Liver (tissue), 9 donors: Measurements from ENCODE around the gene KLK13. TPM values are rescaled to one million over a fixed set of nuclear protein-coding genes. Genes with fewer than 3 reads are reported as not detected.

Experiments
- DNase-seq: peaks from one replicate; pipeline ENCODE4 v3.0.0-alpha.2; 2017; ENCODE audit warnings: low spot score
- H3K27ac ChIP-seq, 2 donors: one replicate each; pipeline ENCODE4 v1.7.0; 2013; ENCODE audit warnings: inconsistent platforms in 2 of 2, low read length in 2 of 2, control low read depth in 1 of 2, low read depth in 1 of 2, mild to moderate bottlenecking in 1 of 2
- H3K27me3 ChIP-seq, 4 donors: one replicate each; pipeline versions ENCODE4 v1.6.1 to v1.7.0; 2013; ENCODE audit warnings: low read length in 3 of 4, inconsistent platforms in 1 of 4, mild to moderate bottlenecking in 1 of 4, moderate library complexity in 1 of 4; ENCODE audit not compliant: control insufficient read depth in 4 of 4, insufficient read depth in 4 of 4
- H3K36me3 ChIP-seq, 4 donors: one replicate each; pipeline versions ENCODE4 v1.6.1 to v1.7.0; 2013; ENCODE audit warnings: low read length in 3 of 4, mild to moderate bottlenecking in 3 of 4, low read depth in 1 of 4, moderate library complexity in 1 of 4; ENCODE audit not compliant: control insufficient read depth in 4 of 4, insufficient read depth in 3 of 4
- H3K4me1 ChIP-seq, 4 donors: one replicate each; pipeline versions ENCODE4 v1.6.1 to v1.7.0; 2013; ENCODE audit warnings: low read length in 3 of 4, mild to moderate bottlenecking in 3 of 4, moderate library complexity in 1 of 4; ENCODE audit not compliant: control insufficient read depth in 4 of 4, insufficient read depth in 4 of 4
- H3K4me3 ChIP-seq, 3 donors: one replicate each; pipeline versions ENCODE4 v1.6.1 to v1.7.0; 2013; ENCODE audit warnings: low read length in 3 of 3, control low read depth in 1 of 3, low read depth in 1 of 3, mild to moderate bottlenecking in 1 of 3
- H3K9ac ChIP-seq, 2 donors: one replicate each; pipeline ENCODE4 v1.7.0; 2013; ENCODE audit warnings: low read length in 2 of 2, mild to moderate bottlenecking in 2 of 2, moderate library complexity in 2 of 2, control low read depth in 1 of 2, low read depth in 1 of 2
- H3K9me3 ChIP-seq, 4 donors: one replicate each; pipeline versions ENCODE4 v1.6.1 to v1.7.0; 2013; ENCODE audit warnings: low read length in 3 of 4; ENCODE audit not compliant: control insufficient read depth in 4 of 4
- ATF3 ChIP-seq: IDR thresholded peaks from 2 replicates; pipeline ENCODE4 v1.6.1; 2016; ENCODE audit warnings: antibody characterized with exemption
- CTCF ChIP-seq: fragments of 150-350 bp; IDR thresholded peaks from 2 replicates; pipeline ENCODE4 v1.5.1; 2017; ENCODE audit warnings: improper control_type of control experiment, low read depth, low read length; ENCODE audit not compliant: missing input control
- EGR1 ChIP-seq, 2 donors: IDR thresholded peaks; 2 replicates each; pipeline ENCODE4 v1.6.1; 2016 to 2018; ENCODE audit warnings: antibody characterized with exemption in 2 of 2, low read depth in 2 of 2
- FOXA2 ChIP-seq: IDR thresholded peaks from 2 replicates; pipeline ENCODE4 v1.6.1; 2016; ENCODE audit warnings: antibody characterized with exemption
- GABPA ChIP-seq, 2 donors: IDR thresholded peaks in 1 of 2; conservative IDR thresholded peaks in 1 of 2; 2 replicates each; pipeline ENCODE4 v1.6.1; 2016; ENCODE audit warnings: antibody characterized with exemption in 2 of 2, mild to moderate bottlenecking in 1 of 2, moderate library complexity in 1 of 2
- HNF4G ChIP-seq: IDR thresholded peaks from 2 replicates; pipeline ENCODE4 v1.6.1; 2016; ENCODE audit warnings: antibody characterized with exemption
- MAX ChIP-seq: IDR thresholded peaks from 2 replicates; pipeline ENCODE4 v1.6.1; 2016; ENCODE audit warnings: antibody characterized with exemption
- NR2F2 ChIP-seq: IDR thresholded peaks from 2 replicates; pipeline ENCODE4 v1.6.1; 2016; ENCODE audit warnings: antibody characterized with exemption
- RAD21 ChIP-seq, 2 donors: IDR thresholded peaks; 2 replicates each; pipeline ENCODE4 v1.6.1; 2016; ENCODE audit warnings: antibody characterized with exemption in 2 of 2, mild to moderate bottlenecking in 2 of 2
- REST ChIP-seq: IDR thresholded peaks from 2 replicates; pipeline ENCODE4 v1.6.1; 2016; ENCODE audit warnings: antibody characterized with exemption, mild to moderate bottlenecking
- RXRA ChIP-seq, 2 donors: IDR thresholded peaks; 2 replicates each; pipeline ENCODE4 v1.6.1; 2017 to 2018; ENCODE audit warnings: antibody characterized with exemption in 2 of 2, mild to moderate bottlenecking in 1 of 2
- SP1 ChIP-seq: IDR thresholded peaks from 2 replicates; pipeline ENCODE4 v1.6.1; 2018; ENCODE audit warnings: antibody characterized with exemption, mild to moderate bottlenecking
- TAF1 ChIP-seq: conservative IDR thresholded peaks from 2 replicates; pipeline ENCODE4 v1.6.1; 2016; ENCODE audit warnings: antibody characterized with exemption, mild to moderate bottlenecking
- YY1 ChIP-seq: IDR thresholded peaks from 2 replicates; pipeline ENCODE4 v1.6.1; 2016; ENCODE audit warnings: antibody characterized with exemption, mild to moderate bottlenecking
- ZBTB33 ChIP-seq: IDR thresholded peaks from 2 replicates; pipeline ENCODE4 v1.6.1; 2016; ENCODE audit warnings: antibody characterized with exemption
- WGBS: extraction: QIAGEN DNeasy Blood & Tissue Kit; methylation state at CpG from one replicate; pipeline ENCODE4 v1.1.7; 2013; 5-methylcytosine and 5-hydroxymethylcytosine counted together
- polyA plus RNA-seq, 2 donors: library from polyadenylated mRNA; stranded (reverse) in 1 of 2; unstranded in 1 of 2; fragments of 200-250 nt in 1 of 2; fragments of >200 nt in 1 of 2; fragmentation: Nextera tagmentation in 1 of 2; extraction: Ambion mirVana in 1 of 2; gene quantifications; one replicate each; pipeline versions ENCODE4 v1.2.1 to v1.2.3, GENCODE V29; 2013 to 2015
- total RNA-seq, 2 donors: library from RNA; depleted of rRNA; stranded (reverse); fragments of >200 nt; gene quantifications; one replicate each; pipeline ENCODE4 v1.2.3, GENCODE V29; 2014
- donor health status: healthy.
- donor health status: healthy.
- donor health status: healthy.
- donor health status: healthy.
- donor health status: healthy.

Gene KLK13
- total and polyA plus RNA-seq, 4 donors = not detected

GRCh38 chr19:51100601-51101000 lies 35.7 kb upstream of the KLK13 start (continued):
- TF ChIP-seq REST (no peak), YY1 (no peak), ZBTB33 (no peak)

GRCh38 chr19:51099047-51099382 lies 34.1 kb upstream of the KLK13 start:
- Histone ChIP-seq H3K4me1 (peaks cover 0 to 3% (median 0%) of the 10 kb centered on the region in 4 donors), H3K9ac (no peak overlapping the region), H3K27ac (no peak overlapping the region), H3K27me3 (no peaks in the 10 kb centered on the region), H3K4me3 (no peak overlapping the region), H3K36me3 (peaks cover 0 to 16% (median 7%) of the 10 kb centered on the region in 4 donors), H3K9me3 (no peaks in the 10 kb centered on the region)
- TF ChIP-seq SP1 (no peak), GABPA (IDR thresholded peaks at IDR 0.05 in 1 of 2, conservative IDR thresholded peaks at IDR 0.05 in 1 of 2) (no peak), RXRA (IDR thresholded peaks at IDR 0.05) (no peak), NR2F2 (no peak), FOXA2 (no peak), RAD21 (IDR thresholded peaks at IDR 0.05) (no peak)
- WGBS = 88% methylated on average over 22 of the region's 22 CpGs
- no peak for DNase-seq

GRCh38 chr19:51098365-51099046 lies 33.6 kb upstream of the KLK13 start:
- Histone ChIP-seq H3K36me3 (peaks cover 0 to 12% (median 4%) of the 10 kb centered on the region in 4 donors), H3K27me3 (no peaks in the 10 kb centered on the region), H3K27ac (no peak overlapping the region), H3K9ac (no peak overlapping the region), H3K4me3 (no peak overlapping the region), H3K4me1 (peaks cover 0 to 3% (median 0%) of the 10 kb centered on the region in 4 donors), H3K9me3 (no peaks in the 10 kb centered on the region)
- no peak for DNase-seq
- WGBS = 83% methylated on average over 78 of the region's 78 CpGs
- TF ChIP-seq ATF3 (no peak), HNF4G (no peak), EGR1 (IDR thresholded peaks at IDR 0.05; ENCODE audit: low read depth in 2 of 2) (no peak), RXRA (IDR thresholded peaks at IDR 0.05) (no peak), SP1 (no peak), RAD21 (IDR thresholded peaks at IDR 0.05) (no peak), GABPA (IDR thresholded peaks at IDR 0.05 in 1 of 2, conservative IDR thresholded peaks at IDR 0.05 in 1 of 2) (no peak), FOXA2 (no peak), CTCF (no peak), NR2F2 (no peak), MAX (no peak), ZBTB33 (no peak), TAF1 (no peak), REST (no peak)
